ENCODE results near the gene TOX2. TPM values are rescaled to one million over a fixed set of nuclear protein-coding genes. Genes with fewer than 3 reads are reported as not detected.

The TOX2 gene
- total and polyA plus RNA-seq, 2 of the 8 experiments (the other 6 are each of a cell fraction or from before 2014, with no cell fraction given), result 1.8 to 3.4 TPM

DNA sequence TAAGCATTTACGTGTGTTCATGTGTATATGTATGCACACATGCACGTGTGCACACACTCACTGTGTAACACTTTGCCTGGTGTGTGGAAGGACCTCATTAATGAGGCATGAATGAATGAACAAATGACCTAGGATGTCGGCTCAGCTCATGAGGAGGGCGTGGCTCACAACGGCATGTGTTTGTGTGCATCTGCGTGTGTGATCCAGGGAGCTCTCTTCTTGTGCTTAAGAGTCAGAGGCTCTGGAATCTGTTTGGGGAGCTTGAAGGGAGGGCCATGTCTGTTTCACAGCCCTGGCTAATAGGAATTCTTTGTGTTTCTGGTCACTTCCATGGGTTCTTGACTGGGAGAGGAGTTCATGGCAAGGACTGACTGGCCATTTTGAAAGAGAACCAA, 32.7 kb downstream of the TOX2 start:
- no peak overlapping the region for H3K14ac ChIP-seq (ENCODE audit: insufficient read length)
- no peaks in the 10 kb centered on the region for H3K79me1 ChIP-seq (ENCODE audit: low read depth, low read length)
- H3K4ac ChIP-seq (replicated peaks; ENCODE audit: insufficient read length, low read depth, low read length), result no peak overlapping the region
- ChIA-PET CTCF (ENCODE audit: partially characterized antibody) (interaction anchor here (0.6 to 2.5 kb wide), 5 partner anchors 8 to 218 kb away, joined by 3 to 7 read pairs (median 3); no protein-coding TSS in a partner anchor), POLR2A (ENCODE audit: partially characterized antibody) (interaction anchor here (1.0 kb wide), 1 partner anchor 9 kb away, joined by 3 read pairs; no protein-coding TSS in a partner anchor)
- H4K20me1 ChIP-seq (replicated peaks in 1 of 2; ENCODE audit: control insufficient read depth in 1 of 2, insufficient read depth in 2 of 2, low read length in 2 of 2), result no peaks in the 10 kb centered on the region
- no peak overlapping the region for H2BK12ac ChIP-seq (ENCODE audit: low read depth, low read length)
- no peak overlapping the region for H2BK15ac ChIP-seq (ENCODE audit: low read length)
- H3K4me3 ChIP-seq (ENCODE audit: extremely low read depth in 1 of 4, insufficient read depth in 2 of 4, low read depth in 3 of 4, low read length in 4 of 4), result no peak overlapping the region
- H2BK120ac ChIP-seq (replicated peaks; ENCODE audit: low read depth, low read length), result no peak overlapping the region
- no peaks in the 10 kb centered on the region for H3K9me3 ChIP-seq (ENCODE audit: insufficient read depth in 2 of 2, low read depth in 1 of 2, low read length in 1 of 2)
- DNase-seq (ENCODE audit: low read depth in 1 of 2, low spot score in 2 of 2) (no peak), FAIRE-seq (no peak)
- no peak overlapping the region for H3K18ac ChIP-seq (ENCODE audit: extremely low read depth, low read length)
- H3K79me2 ChIP-seq (ENCODE audit: control insufficient read depth in 1 of 2, insufficient read depth in 2 of 2, low read length in 2 of 2), result no peaks in the 10 kb centered on the region
- no peak overlapping the region for H3K9ac ChIP-seq (replicated peaks in 1 of 4; ENCODE audit: extremely low read depth in 1 of 4, low read depth in 3 of 4, low read length in 3 of 4)
- H2AFZ ChIP-seq (ENCODE audit: low read length), result no peak overlapping the region
- H4K5ac ChIP-seq (ENCODE audit: insufficient read length, low read depth, low read length), result no peak overlapping the region
- WGBS, 2 experiments (ENCODE audit: extremely low coverage in 1 of 2, insufficient coverage in 1 of 2, insufficient read length in 1 of 2, insufficient replicate concordance in 2 of 2, low coverage in 1 of 2, low lambda C conversion rate in 2 of 2, missing lambda C conversion rate in 1 of 2), result 91% methylated on average over 6 of the region's 6 CpGs; no CpG with 5 or more reads in 1 of the 2 experiments
- H4K91ac ChIP-seq (replicated peaks; ENCODE audit: insufficient read length, low read length), result no peak overlapping the region
- H3K27me3 ChIP-seq (replicated peaks in 1 of 4; ENCODE audit: control insufficient read depth in 3 of 4, extremely low read depth in 1 of 4, insufficient read depth in 3 of 4, low read length in 3 of 4), result no peaks in the 10 kb centered on the region
- no peak overlapping the region for H2AK5ac ChIP-seq (ENCODE audit: low read depth, low read length)
- H3K36me3 ChIP-seq (ENCODE audit: control insufficient read depth in 2 of 4, insufficient read depth in 4 of 4, low read length in 3 of 4), result no peaks in the 10 kb centered on the region
- H3K4me1 ChIP-seq (replicated peaks in 1 of 4; ENCODE audit: control insufficient read depth in 3 of 4, insufficient read depth in 4 of 4, low read length in 3 of 4), result peaks cover 0 to 3% (median 0%) of the 10 kb centered on the region in 4 experiments; a peak in 4 of 7 replicates
- H3K4me2 ChIP-seq (ENCODE audit: insufficient read depth in 1 of 2, low read depth in 2 of 2, low read length in 2 of 2), result no peak overlapping the region
- H2BK20ac ChIP-seq (ENCODE audit: low read length), result no peak overlapping the region
- no peak overlapping the region for H3K23ac ChIP-seq (ENCODE audit: insufficient read length)
- no peak for TF ChIP-seq SAP30 (IDR thresholded peaks at IDR 0.05; ENCODE audit: insufficient read depth, insufficient replicate concordance, low read length)
- TF ChIP-seq CEBPB (IDR thresholded peaks at IDR 0.05; ENCODE audit: low read depth, low read length), result no peak
- no peak for TF ChIP-seq EGR1 (IDR thresholded peaks at IDR 0.05; ENCODE audit: borderline replicate concordance, low read depth, low read length)
- no peak for TF ChIP-seq NANOG (IDR thresholded peaks at IDR 0.05; ENCODE audit: insufficient read depth, low read depth, low read length, poor library complexity, severe bottlenecking)
- no peak for TF ChIP-seq E2F6 (IDR thresholded peaks at IDR 0.05)
- TF ChIP-seq CHD1 (IDR thresholded peaks at IDR 0.05; ENCODE audit: low read depth, low read length), result no peak
- no peak for TF ChIP-seq TCF12 (IDR thresholded peaks at IDR 0.05; ENCODE audit: low read depth, low read length)
- TF ChIP-seq SP4 (IDR thresholded peaks at IDR 0.05; ENCODE audit: low read length), result no peak
- no peak overlapping the region for H3K27ac ChIP-seq (ENCODE audit: low read depth, low read length)
- H2BK5ac ChIP-seq (ENCODE audit: low read depth, low read length), result no peak overlapping the region
- H3K56ac ChIP-seq (replicated peaks; ENCODE audit: insufficient read length, low read depth, low read length), result no peak overlapping the region
- H4K8ac ChIP-seq (ENCODE audit: extremely low read depth, insufficient read depth, low read length), result no peak overlapping the region
- no peaks in the 10 kb centered on the region for H3K23me2 ChIP-seq (ENCODE audit: low read depth, low read length)

Measured in H1 (cell line).